ENCODE results near the gene DNLZ.

Gene DNLZ

GRCh38 chr9:136377341-136378169 lies 14.0 kb upstream of the DNLZ start:
- DNase-seq (ENCODE audit: low read depth in 3 of 3, low spot score in 1 of 3): no peak

DNA sequence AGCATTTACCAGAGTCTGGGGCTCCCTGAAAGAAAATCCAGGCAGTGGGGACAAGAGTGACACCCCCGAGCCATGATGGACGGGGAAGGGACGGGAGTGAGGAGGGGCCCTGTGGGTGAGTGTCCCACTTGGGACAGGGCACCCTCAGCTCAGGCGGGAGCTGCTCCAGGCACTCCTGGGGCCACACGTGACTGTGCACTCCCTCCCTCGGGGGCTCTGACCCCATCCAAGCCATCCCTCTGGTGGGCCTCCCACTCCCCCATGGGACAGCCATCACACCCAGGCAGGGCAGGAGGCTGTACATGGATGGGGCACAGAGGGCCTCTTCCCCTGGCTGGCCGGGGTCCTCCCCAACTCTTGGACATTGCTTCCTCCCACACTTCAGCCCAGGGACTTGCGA lies 12.9 kb upstream of the DNLZ start:
- DNase-seq (ENCODE audit: low read depth in 3 of 3, low spot score in 1 of 3): no peak

- DNase-seq (ENCODE audit: low read depth in 3 of 3, low spot score in 1 of 3): no peak
Measured at GRCh38 chr9:136375096-136375495, 11.6 kb upstream of the DNLZ start.

- no peak for DNase-seq (ENCODE audit: low read depth in 3 of 3, low spot score in 1 of 3)
Measured at GRCh38 chr9:136374183-136374575, 10.6 kb upstream of the DNLZ start.

GRCh38 chr9:136373300-136374182 lies 10.0 kb upstream of the DNLZ start, which contains the start of gene CARD9:
CARD9 (minus strand) TSS chr9:136373669; CDS start chr9:136372078, 1,591 bp downstream.
- no peak for DNase-seq (ENCODE audit: low read depth in 3 of 3, low spot score in 1 of 3)

DNA sequence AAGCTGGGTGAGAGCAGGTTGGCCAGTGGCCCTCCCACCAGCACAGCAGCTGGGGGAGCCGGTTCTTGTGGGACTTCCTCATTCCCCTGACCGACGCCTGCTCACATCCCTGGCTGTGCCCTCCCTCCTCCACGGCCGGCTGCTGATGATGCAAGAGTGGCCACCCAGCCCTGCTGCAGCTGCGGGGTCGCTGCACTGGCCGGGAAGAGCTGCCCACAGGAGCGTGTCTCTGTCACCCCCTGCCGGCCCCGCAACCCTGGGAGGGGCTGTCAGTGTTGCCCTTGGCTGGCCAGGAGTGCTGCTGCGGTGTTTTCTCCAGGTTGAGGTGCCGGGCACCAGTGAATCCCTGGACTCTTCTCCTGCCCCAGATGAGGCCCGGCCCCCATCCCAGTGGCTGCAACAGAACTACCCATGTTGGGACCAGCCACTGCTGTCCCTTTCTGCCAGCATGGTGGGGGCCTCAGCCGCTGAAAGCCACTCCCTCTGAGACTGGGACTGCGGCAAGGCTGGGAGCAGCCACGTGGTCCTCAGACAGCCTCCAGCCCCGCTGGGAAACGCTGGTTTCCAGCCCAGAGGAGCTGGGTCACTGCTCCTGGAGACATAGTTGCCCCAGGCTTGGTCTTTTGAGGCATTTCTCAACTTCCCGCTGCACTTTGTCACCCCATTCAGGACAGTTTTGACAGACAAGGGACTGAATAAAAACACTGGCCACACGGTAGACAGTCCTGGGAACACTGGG lies 9.2 kb upstream of the DNLZ start:
- DNase-seq (ENCODE audit: low read depth in 3 of 3, low spot score in 1 of 3): no peak

DNA sequence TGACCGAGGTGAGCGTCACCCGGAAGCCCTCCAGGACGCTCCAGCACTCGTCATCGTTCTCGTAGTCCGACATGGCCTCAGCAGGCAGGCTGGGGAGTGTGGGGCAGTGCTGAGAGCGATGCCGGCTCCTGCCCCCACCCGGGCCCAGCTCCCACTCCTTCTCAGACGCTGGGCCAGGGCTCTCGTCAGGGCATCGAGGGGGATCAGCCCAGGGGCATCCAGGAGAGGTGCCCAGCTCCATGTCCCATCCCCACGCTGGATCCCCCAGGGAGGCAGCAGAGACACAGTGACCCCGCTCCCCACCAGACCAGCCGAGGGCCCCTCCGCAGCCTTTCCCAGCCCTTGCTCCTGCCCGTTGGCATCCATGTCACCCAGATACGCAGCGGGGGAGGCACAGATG lies 8.5 kb upstream of the DNLZ start:
- DNase-seq (ENCODE audit: low read depth in 3 of 3, low spot score in 1 of 3): no peak

DNA sequence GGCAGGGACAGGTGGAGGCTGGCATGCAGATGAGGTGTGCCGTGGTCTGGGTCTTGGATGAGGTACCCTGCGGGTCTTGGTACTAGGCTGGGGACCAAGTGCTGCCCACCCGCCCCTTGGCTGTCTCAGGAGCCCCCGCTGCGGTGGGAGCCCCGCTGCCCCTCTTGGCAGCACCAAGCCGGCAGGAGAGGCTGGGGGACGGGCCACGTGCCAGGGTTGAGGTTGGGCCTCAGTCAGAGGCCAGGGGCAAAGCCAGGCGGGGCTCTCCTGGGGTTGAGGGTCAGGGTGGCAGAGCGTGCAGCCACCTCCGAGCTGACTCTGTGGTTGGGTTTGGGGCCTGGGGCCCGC lies 8.0 kb upstream of the DNLZ start:
- DNase-seq (ENCODE audit: low read depth in 3 of 3, low spot score in 1 of 3): no peak

DNA sequence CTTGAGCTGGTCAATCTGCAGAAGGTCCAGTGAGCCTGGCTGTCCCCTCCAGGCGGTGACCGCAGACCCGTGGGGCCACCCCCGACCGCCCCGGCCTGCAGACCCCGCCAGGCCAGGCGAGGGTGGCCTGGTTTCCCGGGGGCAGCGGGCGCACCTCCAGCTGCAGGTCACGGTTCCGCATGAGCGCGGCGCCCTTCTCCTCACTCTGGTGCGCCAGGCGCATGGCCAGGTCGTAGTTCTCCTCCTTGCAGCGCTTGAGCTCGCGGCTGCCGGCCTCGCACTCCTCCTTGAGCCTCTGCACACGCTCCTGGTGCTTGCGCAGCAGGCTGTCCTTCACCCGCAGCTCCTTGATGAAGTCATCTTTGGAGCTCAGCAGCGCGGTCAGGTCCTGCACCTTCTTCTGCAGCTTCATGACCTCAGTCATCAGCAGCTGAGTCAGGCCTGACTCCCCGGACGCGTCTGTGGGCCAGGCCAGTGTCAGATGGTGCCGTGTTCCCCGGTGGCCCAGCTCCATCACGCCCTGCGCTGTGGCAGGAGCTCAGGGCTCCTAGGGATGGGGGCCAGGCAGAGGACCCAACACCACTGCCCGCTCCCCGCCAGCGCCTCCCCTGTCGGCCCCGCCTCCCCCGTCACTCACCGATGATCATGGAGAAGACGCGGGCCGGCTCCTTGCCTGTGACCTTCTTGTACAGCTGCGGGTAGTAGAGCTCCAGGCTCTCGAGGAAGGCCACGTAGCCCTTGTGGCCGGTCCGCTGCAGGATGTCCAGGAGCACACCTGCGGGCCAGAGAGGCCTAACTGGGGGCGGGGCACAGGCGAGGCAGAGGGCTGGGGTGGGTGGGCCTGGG lies 7.4 kb upstream of the DNLZ start:
- no peak for DNase-seq (ENCODE audit: low read depth in 3 of 3, low spot score in 1 of 3)

DNA sequence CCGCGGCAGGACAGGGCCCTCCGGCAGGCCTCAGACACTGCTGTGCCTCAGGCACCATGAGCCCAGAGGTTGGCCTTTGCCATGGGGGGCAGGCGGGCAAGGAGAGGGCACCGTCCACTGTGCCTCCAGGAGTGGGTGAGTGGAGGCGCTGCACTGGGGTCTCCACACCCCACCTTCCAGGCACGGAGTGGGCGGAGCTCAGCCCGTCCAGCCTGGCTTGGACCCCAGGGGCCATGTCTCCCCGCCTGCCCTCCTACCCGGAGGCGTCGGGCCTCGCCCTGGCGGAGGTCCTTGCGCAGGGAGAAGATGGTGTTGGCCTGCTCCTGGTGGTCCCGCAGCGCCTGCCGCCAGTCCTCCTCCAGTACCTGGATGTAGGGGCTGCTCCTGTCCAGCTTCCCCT lies 6.5 kb upstream of the DNLZ start:
- no peak for DNase-seq (ENCODE audit: low read depth in 3 of 3, low spot score in 1 of 3)

DNA sequence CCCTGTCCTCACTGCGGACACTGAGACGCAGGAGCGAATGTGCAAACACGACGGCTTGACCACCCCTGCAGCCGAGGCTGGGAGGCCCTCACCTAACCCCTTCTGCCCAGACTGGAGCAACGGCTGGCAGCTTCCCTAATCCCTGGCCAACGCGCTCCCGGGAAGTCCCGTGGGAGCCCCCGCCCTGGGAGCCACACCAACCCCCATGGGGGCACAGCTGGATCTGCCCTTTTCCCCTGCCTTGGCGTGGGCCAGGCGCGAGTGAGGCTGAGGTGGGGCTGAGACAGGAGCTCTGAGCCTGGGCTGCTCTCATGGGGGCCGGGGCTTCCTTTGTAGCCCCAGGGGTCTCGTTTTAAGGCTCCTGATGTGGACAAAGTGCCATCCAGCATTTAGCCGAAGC lies 4.6 kb upstream of the DNLZ start:
- DNase-seq (ENCODE audit: low read depth in 3 of 3, low spot score in 1 of 3): no peak

GRCh38 chr9:136367296-136368145 lies 4.0 kb upstream of the DNLZ start:
- DNase-seq (ENCODE audit: low read depth in 3 of 3, low spot score in 1 of 3): no peak

- DNase-seq (ENCODE audit: low read depth in 3 of 3, low spot score in 1 of 3): no peak
Measured at GRCh38 chr9:136366826-136367225, 3.3 kb upstream of the DNLZ start.

DNA sequence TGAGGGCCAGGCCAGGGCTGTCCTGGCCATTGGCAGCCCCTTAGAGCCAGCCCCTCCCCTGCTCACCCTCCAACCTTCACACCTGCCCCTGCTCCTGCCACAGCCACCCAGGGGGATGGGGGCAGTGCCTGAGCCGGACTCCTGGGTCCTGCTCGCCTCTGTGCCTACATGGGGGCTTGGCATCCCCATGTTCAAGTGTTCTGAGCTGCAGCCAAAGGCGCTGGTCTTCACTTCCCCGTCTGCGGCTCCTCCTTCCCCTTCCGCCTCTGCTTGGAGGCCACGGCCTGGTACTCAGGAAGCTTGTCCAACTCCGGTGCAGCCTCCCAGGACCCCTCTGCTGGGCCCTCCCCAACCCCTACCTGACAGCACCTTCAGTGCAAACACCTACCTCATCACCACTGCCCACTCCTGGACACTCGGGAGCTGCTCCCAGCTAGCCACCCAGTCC lies 2.3 kb upstream of the DNLZ start:
- DNase-seq (ENCODE audit: low read depth in 3 of 3, low spot score in 1 of 3): no peak

GRCh38 chr9:136364942-136365774 lies 1.6 kb upstream of the DNLZ start:
- no peak for DNase-seq (ENCODE audit: low read depth in 3 of 3, low spot score in 1 of 3)

- DNase-seq (ENCODE audit: low read depth in 3 of 3, low spot score in 1 of 3): no peak
Measured at GRCh38 chr9:136363949-136364748, 605 bp upstream of the DNLZ start.

GRCh38 chr9:136362450-136362784 lies 1.1 kb downstream of the DNLZ start:
- no peak for DNase-seq (ENCODE audit: low read depth in 3 of 3, low spot score in 1 of 3)

Data from stimulated activated CD4-positive, alpha-beta T cell treated with anti-CD3 and anti-CD28 coated beads, TNF-alpha, amount 100 ng/mL, for 1 hour (primary cell).